Colonic mucosa (tissue), 4 donors: ENCODE results near the gene KCTD17. TPM values are rescaled to one million over a fixed set of nuclear protein-coding genes. Genes with fewer than 3 reads are reported as not detected.

ENCODE experiments used
- DNase-seq: peaks from one replicate; pipeline ENCODE4 v3.0.0-alpha.2; 2020
- H3K27ac ChIP-seq: fragments of 200-600 bp; one replicate; pipeline ENCODE4 v1.8.0; 2021
- H3K27me3 ChIP-seq: fragments of 200-600 bp; one replicate; pipeline ENCODE4 v1.8.0; 2021
- H3K36me3 ChIP-seq: fragments of 200-600 bp; one replicate; pipeline ENCODE4 v1.8.0; 2021
- H3K4me1 ChIP-seq: fragments of 200-600 bp; one replicate; pipeline ENCODE4 v1.8.0; 2021; ENCODE audit warnings: mild to moderate bottlenecking
- H3K4me3 ChIP-seq: fragments of 200-600 bp; one replicate; pipeline ENCODE4 v1.8.0; 2021
- H3K9ac ChIP-seq, 2 donors: one replicate each; pipeline ENCODE4 v1.7.0; 2013; ENCODE audit warnings: control low read depth in 2 of 2, low read depth in 2 of 2, low read length in 2 of 2
- H3K9me3 ChIP-seq: fragments of 200-600 bp; one replicate; pipeline ENCODE4 v1.8.0; 2021
- intact Hi-C: fragments of 100-400 bp; cut with DNase I; formaldehyde crosslinking; loops from one replicate; pipeline ENCODE4 v1.14.1; 2022
- total RNA-seq, 2 donors: library from RNA; stranded (reverse); fragmentation: NEBNext Ultra II Directional in 1 of 2; extraction: Animal tissue kit (Norgen Biotek cat#: 25700) in 1 of 2; gene quantifications; one replicate each; pipeline ENCODE4 v1.2.1, GENCODE V29; 2021
- TF ChIP-seq, protein P1 (sequence below): fragments of 200-600 bp; IDR thresholded peaks from one replicate; pipeline ENCODE4 v1.8.0; 2022; ENCODE audit warnings: antibody characterized with exemption, mild to moderate bottlenecking
- donor health status: healthy.
- donor health status: DM: no; HTN: no; CAD: no.
- donor health status: DM: no; HTN: no; CAD: no.

The KCTD17 gene
- total RNA-seq, 2 donors from 2014 or later, result 25.4 to 39.9 TPM

DNA sequence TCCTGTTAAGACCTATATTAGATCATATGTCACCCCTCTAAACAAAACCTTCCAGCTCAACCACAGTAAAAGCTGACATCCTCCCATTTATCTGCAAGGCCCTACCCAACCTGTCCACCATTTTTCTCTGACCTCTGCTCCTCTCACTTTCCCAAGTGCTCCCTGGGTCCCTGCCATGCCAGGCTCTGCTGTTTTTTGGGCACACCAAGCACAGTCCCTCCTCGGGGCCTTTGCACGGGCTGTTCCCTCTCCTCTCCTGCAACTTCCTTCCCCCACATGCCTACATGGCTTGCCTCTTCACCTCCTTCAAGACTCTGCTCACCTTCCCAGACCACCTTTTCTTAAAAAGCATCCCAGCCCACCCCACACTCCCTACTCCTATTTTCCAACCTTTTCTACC is 42.1 kb upstream of the KCTD17 start:
- DNase-seq, result no peak
- Histone ChIP-seq H3K9me3 (no peaks in the 10 kb centered on the region), H3K4me3 (no peak overlapping the region), H3K4me1 (peaks cover 7% of the 10 kb centered on the region), H3K27me3 (no peaks in the 10 kb centered on the region), H3K27ac (no peak overlapping the region), H3K9ac (no peak overlapping the region), H3K36me3 (no peaks in the 10 kb centered on the region)
- TF ChIP-seq, protein P1, sequence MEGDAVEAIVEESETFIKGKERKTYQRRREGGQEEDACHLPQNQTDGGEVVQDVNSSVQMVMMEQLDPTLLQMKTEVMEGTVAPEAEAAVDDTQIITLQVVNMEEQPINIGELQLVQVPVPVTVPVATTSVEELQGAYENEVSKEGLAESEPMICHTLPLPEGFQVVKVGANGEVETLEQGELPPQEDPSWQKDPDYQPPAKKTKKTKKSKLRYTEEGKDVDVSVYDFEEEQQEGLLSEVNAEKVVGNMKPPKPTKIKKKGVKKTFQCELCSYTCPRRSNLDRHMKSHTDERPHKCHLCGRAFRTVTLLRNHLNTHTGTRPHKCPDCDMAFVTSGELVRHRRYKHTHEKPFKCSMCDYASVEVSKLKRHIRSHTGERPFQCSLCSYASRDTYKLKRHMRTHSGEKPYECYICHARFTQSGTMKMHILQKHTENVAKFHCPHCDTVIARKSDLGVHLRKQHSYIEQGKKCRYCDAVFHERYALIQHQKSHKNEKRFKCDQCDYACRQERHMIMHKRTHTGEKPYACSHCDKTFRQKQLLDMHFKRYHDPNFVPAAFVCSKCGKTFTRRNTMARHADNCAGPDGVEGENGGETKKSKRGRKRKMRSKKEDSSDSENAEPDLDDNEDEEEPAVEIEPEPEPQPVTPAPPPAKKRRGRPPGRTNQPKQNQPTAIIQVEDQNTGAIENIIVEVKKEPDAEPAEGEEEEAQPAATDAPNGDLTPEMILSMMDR, result no peak
- intact Hi-C loops, result no loop called here

DNA sequence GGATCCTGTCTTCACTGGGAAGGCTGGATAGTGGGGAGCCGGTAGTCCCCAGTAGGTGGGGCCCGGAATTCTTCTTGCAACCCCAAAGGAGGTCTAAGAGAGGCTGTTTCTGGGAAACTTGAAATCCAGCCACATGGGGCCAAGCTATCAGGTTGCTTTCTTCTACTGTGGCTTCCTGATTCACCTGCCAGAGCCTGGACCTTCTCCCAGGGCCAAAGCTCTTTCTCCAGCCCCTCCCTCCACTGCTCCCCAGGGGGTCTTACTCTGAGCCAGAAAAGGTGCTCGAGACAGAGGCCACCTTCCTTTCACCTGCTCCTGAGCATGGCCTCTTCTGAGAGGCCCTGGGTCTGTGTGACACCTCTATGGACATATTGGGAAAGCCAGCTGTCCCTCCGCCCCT is 41.4 kb upstream of the KCTD17 start:
- Histone ChIP-seq H3K27ac (no peak overlapping the region), H3K4me3 (no peak overlapping the region), H3K36me3 (no peaks in the 10 kb centered on the region), H3K4me1 (peaks cover 14% of the 10 kb centered on the region), H3K9me3 (no peaks in the 10 kb centered on the region), H3K27me3 (no peaks in the 10 kb centered on the region), H3K9ac (no peak overlapping the region)
- intact Hi-C loops, result no loop called here
- TF ChIP-seq, protein P1, result no peak
- DNase-seq, result no peak

DNA sequence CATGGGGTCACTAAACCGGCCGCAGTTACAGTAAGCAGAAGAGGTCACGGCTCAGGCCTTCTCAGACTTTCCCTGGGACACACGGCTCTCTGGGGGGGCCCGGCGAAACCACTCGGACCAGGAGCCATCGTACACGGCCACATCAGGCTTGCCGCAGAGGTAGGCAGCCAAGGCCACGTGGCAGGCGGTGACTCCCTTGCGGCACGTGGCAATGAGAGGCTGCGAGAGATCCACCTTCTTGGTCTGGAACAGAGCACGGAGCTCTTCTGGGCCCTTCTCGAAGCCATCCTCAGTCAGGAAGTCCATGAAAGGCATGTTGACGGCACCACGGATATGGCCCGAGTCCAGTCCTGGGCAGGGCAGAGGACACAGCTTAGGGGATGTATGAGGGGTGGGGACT is 40.6 kb upstream of the KCTD17 start:
- TF ChIP-seq, protein P1, result no peak
- no peaks in the 10 kb centered on the region for H3K27me3 ChIP-seq
- H3K4me3 ChIP-seq, result no peak overlapping the region
- H3K9me3 ChIP-seq, result no peaks in the 10 kb centered on the region
- no peak for DNase-seq
- H3K9ac ChIP-seq, result peak overlapping the region in 1 of 2 donors; percentile 51
- H3K4me1 ChIP-seq, result peaks cover 18% of the 10 kb centered on the region
- H3K36me3 ChIP-seq, result no peaks in the 10 kb centered on the region
- intact Hi-C loops, result no loop called here
- H3K27ac ChIP-seq, result no peak overlapping the region

DNA sequence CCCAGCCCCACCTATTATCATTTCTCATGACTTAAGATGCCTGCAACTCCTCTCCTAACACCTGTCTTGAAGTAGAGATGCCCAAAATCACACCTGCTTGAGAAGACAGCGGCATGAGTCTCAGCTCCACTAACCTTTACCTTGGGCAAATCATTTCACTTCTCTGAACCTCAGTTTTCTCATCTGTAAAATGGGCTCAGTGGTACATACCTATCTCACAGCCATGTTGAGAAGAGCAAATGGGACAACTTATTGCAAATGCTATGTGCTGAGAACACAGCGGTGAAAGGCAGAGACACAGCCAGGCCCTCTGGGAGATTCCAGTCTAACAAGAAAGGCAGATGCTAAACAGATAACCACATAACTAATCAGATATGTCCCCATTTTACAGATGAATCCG is 40.1 kb upstream of the KCTD17 start:
- H3K27ac ChIP-seq, result peak overlapping the region; percentile 55
- H3K9ac ChIP-seq, result peak overlapping the region in 1 of 2 donors; percentile 73
- H3K36me3 ChIP-seq, result no peaks in the 10 kb centered on the region
- no peaks in the 10 kb centered on the region for H3K27me3 ChIP-seq
- H3K4me3 ChIP-seq, result no peak overlapping the region
- peaks cover 18% of the 10 kb centered on the region for H3K4me1 ChIP-seq
- intact Hi-C loops, result no loop called here
- no peaks in the 10 kb centered on the region for H3K9me3 ChIP-seq
- TF ChIP-seq, protein P1, result no peak
- no peak for DNase-seq

DNA sequence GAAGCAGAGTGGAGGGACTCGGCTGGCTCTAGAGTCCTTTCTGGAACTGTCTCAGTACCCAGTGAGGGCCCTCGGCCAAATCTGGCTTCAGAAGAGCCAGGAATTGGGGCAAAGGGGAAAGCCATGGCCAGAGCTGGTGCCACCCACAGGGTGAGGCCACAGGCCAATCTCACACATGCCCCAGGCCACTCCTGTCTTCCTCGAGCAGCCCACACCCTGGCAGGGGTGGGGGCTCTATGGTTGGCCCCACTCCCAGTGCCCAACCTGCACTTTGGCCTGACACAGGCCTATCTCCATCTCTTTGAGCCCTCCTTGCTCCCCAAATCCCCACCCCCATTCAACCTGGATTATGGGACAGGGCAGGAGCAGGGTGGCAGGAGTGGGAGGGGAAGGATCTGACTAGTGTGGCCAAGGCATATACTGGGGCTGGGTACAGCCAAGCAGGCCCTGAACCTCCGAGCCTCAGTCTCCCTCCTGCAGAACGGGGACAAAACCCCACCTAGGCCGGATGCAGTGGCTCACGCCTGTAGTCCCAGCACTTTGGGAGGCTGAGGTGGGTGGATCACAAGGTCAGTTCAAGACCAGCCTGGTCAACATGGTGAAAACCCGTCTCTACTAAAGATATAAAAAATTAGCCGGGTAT is 39.2 kb upstream of the KCTD17 start:
- Histone ChIP-seq H3K9ac (peak overlapping the region in 1 of 2 donors; percentile 73), H3K27ac (peak overlapping the region; percentile 55), H3K4me1 (peaks cover 26% of the 10 kb centered on the region), H3K36me3 (no peaks in the 10 kb centered on the region), H3K9me3 (no peaks in the 10 kb centered on the region), H3K27me3 (no peaks in the 10 kb centered on the region), H3K4me3 (no peak overlapping the region)
- TF ChIP-seq, protein P1, result no peak
- DNase-seq, result peak; percentile 89
- intact Hi-C loops, result no loop called here
